ENCODE measurements around the gene CFAP77.

DNA sequence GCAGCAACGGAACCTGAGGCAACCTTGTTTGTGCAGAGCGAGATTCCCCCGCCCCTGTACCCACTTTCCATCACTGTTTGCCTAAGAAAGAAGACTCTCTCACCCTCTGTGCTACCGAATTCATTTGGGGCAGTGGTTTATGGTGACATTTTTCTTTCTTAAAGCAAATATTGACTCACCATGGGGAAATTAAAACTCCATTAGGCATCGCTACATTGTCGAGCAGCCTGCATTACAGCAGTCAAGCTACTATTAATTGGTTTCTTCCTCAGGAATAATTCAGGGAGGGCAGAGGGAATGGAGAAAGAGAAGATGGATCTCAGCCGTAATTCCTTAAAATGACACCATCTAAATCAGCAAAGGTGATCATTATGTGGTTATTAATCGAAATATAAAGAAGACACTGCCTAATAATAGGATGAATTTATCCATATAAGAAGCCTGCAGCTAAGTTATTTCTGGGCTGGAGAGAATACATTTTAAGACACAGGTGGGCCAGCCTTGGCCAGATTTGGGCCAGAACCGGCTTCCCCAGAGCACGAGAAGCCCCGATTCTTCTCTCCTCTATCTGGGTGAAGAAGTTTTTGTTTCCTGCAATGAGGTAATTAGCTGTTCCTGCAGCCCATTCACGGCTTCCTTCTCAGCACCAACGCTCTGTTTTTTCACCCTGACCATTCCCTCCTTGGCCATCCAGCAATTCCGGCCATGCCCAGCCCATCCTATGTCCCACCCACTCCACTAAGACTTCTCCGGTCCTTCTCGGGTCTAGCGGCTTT is 16.8 kb downstream of the CFAP77 start:
- TF ChIP-seq, protein P1, sequence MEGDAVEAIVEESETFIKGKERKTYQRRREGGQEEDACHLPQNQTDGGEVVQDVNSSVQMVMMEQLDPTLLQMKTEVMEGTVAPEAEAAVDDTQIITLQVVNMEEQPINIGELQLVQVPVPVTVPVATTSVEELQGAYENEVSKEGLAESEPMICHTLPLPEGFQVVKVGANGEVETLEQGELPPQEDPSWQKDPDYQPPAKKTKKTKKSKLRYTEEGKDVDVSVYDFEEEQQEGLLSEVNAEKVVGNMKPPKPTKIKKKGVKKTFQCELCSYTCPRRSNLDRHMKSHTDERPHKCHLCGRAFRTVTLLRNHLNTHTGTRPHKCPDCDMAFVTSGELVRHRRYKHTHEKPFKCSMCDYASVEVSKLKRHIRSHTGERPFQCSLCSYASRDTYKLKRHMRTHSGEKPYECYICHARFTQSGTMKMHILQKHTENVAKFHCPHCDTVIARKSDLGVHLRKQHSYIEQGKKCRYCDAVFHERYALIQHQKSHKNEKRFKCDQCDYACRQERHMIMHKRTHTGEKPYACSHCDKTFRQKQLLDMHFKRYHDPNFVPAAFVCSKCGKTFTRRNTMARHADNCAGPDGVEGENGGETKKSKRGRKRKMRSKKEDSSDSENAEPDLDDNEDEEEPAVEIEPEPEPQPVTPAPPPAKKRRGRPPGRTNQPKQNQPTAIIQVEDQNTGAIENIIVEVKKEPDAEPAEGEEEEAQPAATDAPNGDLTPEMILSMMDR (IDR thresholded peaks at IDR 0.05): no peak
- TF ChIP-seq POLR2A (IDR thresholded peaks at IDR 0.05): no peak
